ENCODE results near the gene MFN2. TPM values are rescaled to one million over a fixed set of nuclear protein-coding genes. Genes with fewer than 3 reads are reported as not detected.
A peak's percentile ranks its signal among the peaks of the same experiment; 100 is the strongest.

MFN2 gene
- total and polyA plus RNA-seq, 9 of the 15 experiments (the other 6 are each of a cell fraction or from before 2014, with no cell fraction given), result 10.5 to 158 (median 87.1) TPM

DNA sequence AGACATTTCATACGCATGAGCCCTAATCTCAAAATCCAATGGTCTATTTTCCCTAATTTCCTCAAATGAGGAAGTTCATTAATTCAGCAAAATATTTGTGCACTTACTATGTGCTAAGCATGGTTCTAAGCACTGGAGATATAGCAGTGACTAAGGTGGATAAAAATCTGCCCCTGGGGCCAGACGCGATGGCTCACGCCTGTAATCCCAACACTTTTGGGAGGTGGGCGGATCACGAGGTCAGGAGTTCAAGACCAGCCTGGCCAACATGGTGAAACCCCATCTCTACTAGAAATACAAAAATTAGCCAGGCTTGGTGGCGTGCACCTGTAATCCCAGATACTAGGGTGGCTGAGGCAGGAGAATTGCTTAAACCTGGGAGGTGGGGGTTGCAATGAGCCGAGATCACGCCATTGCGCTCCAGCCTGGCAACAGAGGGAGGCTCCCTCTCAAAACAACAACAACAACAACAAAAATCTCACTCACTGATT, 34.8 kb downstream of the MFN2 start (continued):
- TF ChIP-seq, protein P1, sequence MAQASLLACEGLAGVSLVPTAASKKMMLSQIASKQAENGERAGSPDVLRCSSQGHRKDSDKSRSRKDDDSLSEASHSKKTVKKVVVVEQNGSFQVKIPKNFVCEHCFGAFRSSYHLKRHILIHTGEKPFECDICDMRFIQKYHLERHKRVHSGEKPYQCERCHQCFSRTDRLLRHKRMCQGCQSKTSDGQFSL (CRISPR knock-in tag; IDR thresholded peaks at IDR 0.05), result no peak
- TF ChIP-seq, protein P1 (tag; IDR thresholded peaks at IDR 0.05), result no peak
- TF ChIP-seq, protein P2, sequence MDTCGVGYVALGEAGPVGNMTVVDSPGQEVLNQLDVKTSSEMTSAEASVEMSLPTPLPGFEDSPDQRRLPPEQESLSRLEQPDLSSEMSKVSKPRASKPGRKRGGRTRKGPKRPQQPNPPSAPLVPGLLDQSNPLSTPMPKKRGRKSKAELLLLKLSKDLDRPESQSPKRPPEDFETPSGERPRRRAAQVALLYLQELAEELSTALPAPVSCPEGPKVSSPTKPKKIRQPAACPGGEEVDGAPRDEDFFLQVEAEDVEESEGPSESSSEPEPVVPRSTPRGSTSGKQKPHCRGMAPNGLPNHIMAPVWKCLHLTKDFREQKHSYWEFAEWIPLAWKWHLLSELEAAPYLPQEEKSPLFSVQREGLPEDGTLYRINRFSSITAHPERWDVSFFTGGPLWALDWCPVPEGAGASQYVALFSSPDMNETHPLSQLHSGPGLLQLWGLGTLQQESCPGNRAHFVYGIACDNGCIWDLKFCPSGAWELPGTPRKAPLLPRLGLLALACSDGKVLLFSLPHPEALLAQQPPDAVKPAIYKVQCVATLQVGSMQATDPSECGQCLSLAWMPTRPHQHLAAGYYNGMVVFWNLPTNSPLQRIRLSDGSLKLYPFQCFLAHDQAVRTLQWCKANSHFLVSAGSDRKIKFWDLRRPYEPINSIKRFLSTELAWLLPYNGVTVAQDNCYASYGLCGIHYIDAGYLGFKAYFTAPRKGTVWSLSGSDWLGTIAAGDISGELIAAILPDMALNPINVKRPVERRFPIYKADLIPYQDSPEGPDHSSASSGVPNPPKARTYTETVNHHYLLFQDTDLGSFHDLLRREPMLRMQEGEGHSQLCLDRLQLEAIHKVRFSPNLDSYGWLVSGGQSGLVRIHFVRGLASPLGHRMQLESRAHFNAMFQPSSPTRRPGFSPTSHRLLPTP (IDR thresholded peaks at IDR 0.05; ENCODE audit: borderline replicate concordance, extremely low read depth, insufficient read length), result peak; percentile 36
- TF ChIP-seq, protein P3, sequence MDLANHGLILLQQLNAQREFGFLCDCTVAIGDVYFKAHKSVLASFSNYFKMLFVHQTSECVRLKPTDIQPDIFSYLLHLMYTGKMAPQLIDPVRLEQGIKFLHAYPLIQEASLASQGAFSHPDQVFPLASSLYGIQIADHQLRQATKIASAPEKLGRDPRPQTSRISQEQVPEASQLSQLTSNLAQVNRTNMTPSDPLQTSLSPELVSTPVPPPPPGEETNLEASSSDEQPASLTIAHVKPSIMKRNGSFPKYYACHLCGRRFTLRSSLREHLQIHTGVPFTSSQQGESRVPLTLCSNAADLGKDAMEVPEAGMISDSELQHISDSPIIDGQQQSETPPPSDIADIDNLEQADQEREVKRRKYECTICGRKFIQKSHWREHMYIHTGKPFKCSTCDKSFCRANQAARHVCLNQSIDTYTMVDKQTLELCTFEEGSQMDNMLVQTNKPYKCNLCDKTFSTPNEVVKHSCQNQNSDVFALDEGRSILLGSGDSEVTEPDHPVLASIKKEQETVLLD (IDR thresholded peaks at IDR 0.05), result no peak
- TF ChIP-seq, protein P4, sequence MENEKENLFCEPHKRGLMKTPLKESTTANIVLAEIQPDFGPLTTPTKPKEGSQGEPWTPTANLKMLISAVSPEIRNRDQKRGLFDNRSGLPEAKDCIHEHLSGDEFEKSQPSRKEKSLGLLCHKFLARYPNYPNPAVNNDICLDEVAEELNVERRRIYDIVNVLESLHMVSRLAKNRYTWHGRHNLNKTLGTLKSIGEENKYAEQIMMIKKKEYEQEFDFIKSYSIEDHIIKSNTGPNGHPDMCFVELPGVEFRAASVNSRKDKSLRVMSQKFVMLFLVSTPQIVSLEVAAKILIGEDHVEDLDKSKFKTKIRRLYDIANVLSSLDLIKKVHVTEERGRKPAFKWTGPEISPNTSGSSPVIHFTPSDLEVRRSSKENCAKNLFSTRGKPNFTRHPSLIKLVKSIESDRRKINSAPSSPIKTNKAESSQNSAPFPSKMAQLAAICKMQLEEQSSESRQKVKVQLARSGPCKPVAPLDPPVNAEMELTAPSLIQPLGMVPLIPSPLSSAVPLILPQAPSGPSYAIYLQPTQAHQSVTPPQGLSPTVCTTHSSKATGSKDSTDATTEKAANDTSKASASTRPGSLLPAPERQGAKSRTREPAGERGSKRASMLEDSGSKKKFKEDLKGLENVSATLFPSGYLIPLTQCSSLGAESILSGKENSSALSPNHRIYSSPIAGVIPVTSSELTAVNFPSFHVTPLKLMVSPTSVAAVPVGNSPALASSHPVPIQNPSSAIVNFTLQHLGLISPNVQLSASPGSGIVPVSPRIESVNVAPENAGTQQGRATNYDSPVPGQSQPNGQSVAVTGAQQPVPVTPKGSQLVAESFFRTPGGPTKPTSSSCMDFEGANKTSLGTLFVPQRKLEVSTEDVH (IDR thresholded peaks at IDR 0.05; ENCODE audit: low read depth, partially characterized antibody), result no peak
- TF ChIP-seq NR2C2 (CRISPR knock-in tag; IDR thresholded peaks at IDR 0.05), result no peak
- TF ChIP-seq NR2C2 (tag; IDR thresholded peaks at IDR 0.05), result peak; percentile 80
- TF ChIP-seq, protein P5, sequence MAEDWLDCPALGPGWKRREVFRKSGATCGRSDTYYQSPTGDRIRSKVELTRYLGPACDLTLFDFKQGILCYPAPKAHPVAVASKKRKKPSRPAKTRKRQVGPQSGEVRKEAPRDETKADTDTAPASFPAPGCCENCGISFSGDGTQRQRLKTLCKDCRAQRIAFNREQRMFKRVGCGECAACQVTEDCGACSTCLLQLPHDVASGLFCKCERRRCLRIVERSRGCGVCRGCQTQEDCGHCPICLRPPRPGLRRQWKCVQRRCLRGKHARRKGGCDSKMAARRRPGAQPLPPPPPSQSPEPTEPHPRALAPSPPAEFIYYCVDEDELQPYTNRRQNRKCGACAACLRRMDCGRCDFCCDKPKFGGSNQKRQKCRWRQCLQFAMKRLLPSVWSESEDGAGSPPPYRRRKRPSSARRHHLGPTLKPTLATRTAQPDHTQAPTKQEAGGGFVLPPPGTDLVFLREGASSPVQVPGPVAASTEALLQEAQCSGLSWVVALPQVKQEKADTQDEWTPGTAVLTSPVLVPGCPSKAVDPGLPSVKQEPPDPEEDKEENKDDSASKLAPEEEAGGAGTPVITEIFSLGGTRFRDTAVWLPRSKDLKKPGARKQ (CRISPR knock-in tag; IDR thresholded peaks at IDR 0.05), result no peak
- TF ChIP-seq HLTF (IDR thresholded peaks at IDR 0.05), result 0 out of 2 replicates have a peak, but pooled peaks have one; percentile 59
- no peak for TF ChIP-seq NR3C1 (CRISPR knock-in tag; IDR thresholded peaks at IDR 0.05)
- TF ChIP-seq CCAR2 (IDR thresholded peaks at IDR 0.05; ENCODE audit: low read depth, low read length), result no peak
- TF ChIP-seq POLR2H (tag; IDR thresholded peaks at IDR 0.05; ENCODE audit: low read depth), result peak; percentile 98
